GM12891 (cell line): Measurements from ENCODE around the gene KCNK1.
"Not testable (repeated sequence)": the region's sequence is repeated elsewhere in the genome, so short reads cannot be mapped to it uniquely, and the experiment has no call there.

ENCODE experiments used
- PAX5 ChIP-seq: IDR thresholded peaks from 2 replicates; pipeline ENCODE4 v1.6.1; 2011; ENCODE audit warnings: low read length, moderate library complexity, mild to moderate bottlenecking; ENCODE audit not compliant: insufficient read depth, severe bottlenecking
- POLR2A ChIP-seq: IDR thresholded peaks from 2 replicates; pipeline ENCODE4 v1.6.1; 2011; ENCODE audit warnings: low read depth, low read length, control low read depth
- POLR2AphosphoS5 ChIP-seq: IDR thresholded peaks from 2 replicates; pipeline ENCODE4 v1.6.1; 2011; ENCODE audit warnings: low read depth, low read length, control low read depth
- TAF1 ChIP-seq: IDR thresholded peaks from 2 replicates; pipeline ENCODE4 v1.6.1; 2011; ENCODE audit warnings: low read depth, low read length, control low read depth

DNA sequence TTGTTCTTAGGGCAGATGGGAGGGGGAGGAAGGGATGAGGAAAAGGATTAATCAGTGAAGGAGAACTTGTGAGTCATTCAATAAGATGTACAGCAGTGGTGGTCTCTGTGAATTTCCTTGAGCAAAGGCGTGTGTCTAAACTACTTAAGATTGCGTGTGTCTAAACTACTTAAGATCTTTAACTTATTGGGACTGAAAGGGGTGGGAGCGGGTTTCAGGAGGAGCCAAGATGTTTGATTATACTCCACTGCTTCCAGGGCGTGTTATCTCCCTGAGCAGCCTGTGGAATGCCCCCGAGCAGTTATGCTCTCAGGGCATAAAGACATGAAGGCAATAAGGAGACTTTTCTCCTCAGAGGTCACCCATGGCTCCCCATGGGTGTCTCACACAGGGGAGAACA is 2.5 kb upstream of the KCNK1 start:
- TF ChIP-seq TAF1, POLR2A, POLR2AphosphoS5, PAX5: not testable (repeated sequence)
